ENCODE data around the gene KRT31. TPM values are rescaled to one million over a fixed set of nuclear protein-coding genes. Genes with fewer than 3 reads are reported as not detected.

The KRT31 gene
- total RNA-seq, 6 experiments from 2014 or later: 0.09 to 0.14 TPM; not detected in 4

DNA sequence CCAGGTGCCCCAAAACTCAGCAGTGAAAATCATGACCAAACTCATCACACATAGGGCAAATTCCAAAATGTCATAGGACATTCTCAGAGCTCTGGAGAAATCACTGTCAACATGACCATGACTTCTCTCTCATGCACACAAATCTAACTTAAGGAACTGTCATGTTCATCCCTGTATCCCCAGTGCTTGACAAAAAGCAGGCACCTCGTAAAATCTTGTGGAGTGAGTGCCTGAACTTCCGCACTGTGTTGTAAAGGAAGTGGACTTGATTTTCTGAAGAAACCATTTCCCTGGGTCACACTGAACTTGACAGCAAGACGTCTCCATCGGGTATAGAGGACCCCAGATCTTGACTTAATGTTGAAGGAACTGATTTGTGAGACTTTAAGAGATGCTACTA lies 24.2 kb upstream of the KRT31 start:
- TF ChIP-seq, protein P1, sequence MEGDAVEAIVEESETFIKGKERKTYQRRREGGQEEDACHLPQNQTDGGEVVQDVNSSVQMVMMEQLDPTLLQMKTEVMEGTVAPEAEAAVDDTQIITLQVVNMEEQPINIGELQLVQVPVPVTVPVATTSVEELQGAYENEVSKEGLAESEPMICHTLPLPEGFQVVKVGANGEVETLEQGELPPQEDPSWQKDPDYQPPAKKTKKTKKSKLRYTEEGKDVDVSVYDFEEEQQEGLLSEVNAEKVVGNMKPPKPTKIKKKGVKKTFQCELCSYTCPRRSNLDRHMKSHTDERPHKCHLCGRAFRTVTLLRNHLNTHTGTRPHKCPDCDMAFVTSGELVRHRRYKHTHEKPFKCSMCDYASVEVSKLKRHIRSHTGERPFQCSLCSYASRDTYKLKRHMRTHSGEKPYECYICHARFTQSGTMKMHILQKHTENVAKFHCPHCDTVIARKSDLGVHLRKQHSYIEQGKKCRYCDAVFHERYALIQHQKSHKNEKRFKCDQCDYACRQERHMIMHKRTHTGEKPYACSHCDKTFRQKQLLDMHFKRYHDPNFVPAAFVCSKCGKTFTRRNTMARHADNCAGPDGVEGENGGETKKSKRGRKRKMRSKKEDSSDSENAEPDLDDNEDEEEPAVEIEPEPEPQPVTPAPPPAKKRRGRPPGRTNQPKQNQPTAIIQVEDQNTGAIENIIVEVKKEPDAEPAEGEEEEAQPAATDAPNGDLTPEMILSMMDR (IDR thresholded peaks at IDR 0.05): no peak
- DNase-seq: no peak
- Mint-ChIP-seq H3K27me3 (ENCODE audit: insufficient read depth) (no peaks in the 10 kb centered on the region), H3K27ac (peak overlapping the region; percentile 60; the same call in 1 of the 2 replicates), H3K36me3 (ENCODE audit: low read depth) (no peaks in the 10 kb centered on the region), H3K9me3 (no peaks in the 10 kb centered on the region), H3K4me1 (ENCODE audit: low read depth) (peaks cover 52% of the 10 kb centered on the region), H3K4me3 (no peak overlapping the region)

DNA sequence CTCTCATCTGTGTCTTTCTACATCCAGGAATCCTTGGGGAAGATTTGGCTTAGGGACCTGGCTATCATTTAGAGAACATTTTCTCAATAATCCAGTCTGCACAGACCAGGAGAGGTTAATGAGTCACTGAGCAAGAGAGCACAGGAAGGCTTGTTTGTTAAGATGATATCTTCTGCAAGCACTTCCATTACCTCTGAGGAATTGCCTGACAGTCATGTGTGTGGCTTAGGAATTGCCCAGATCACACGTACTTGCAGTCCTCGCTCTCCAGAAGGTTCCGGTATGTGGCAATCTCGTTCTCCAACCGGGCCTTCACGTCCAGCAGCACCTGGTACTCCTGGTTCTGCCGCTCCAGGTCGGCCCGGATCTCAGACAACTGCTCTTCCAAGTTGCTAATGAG lies 23.7 kb upstream of the KRT31 start:
- peak; percentile 79 for DNase-seq
- Mint-ChIP-seq H3K4me1 (ENCODE audit: low read depth) (peaks cover 57% of the 10 kb centered on the region), H3K9me3 (no peaks in the 10 kb centered on the region), H3K4me3 (peak overlapping the region; percentile 1; the same call in 1 of the 2 replicates), H3K27ac (peak overlapping the region; percentile 67), H3K36me3 (ENCODE audit: low read depth) (no peaks in the 10 kb centered on the region), H3K27me3 (ENCODE audit: insufficient read depth) (no peaks in the 10 kb centered on the region)
- TF ChIP-seq, protein P1 (IDR thresholded peaks at IDR 0.05): no peak

DNA sequence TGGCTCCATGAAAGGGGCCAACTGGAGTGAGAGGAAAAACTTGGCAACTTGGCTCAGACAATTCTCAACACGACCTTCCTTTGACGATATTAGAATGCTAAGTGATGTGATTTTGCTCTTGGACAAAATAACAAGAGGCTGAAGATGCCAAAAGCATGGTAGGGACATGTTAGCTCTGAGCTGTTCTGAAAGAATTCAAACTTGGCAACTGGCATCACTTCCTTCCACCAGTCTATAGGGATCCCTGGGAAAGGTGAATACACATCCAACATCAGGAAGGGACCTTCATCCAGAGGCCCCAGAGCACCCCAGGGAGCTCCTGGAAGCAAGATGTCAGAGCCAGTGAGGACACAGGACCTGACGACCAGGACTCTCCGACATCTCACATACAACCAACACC lies 22.7 kb upstream of the KRT31 start:
- no peaks in the 10 kb centered on the region for H3K9me3 Mint-ChIP-seq
- TF ChIP-seq, protein P1 (IDR thresholded peaks at IDR 0.05): no peak
- peak overlapping the region; percentile 67; the same call in 1 of the 2 replicates for H3K27ac Mint-ChIP-seq
- H3K36me3 Mint-ChIP-seq (ENCODE audit: low read depth): no peaks in the 10 kb centered on the region
- DNase-seq: no peak
- H3K27me3 Mint-ChIP-seq (ENCODE audit: insufficient read depth): no peaks in the 10 kb centered on the region
- H3K4me3 Mint-ChIP-seq: no peak overlapping the region
- peaks cover 67% of the 10 kb centered on the region for H3K4me1 Mint-ChIP-seq (ENCODE audit: low read depth)

GRCh38 chr17:41419716-41420115 lies 22.3 kb upstream of the KRT31 start:
- no peak for DNase-seq
- Mint-ChIP-seq H3K4me3 (no peak overlapping the region; the same call in 1 of the 2 replicates), H3K27me3 (ENCODE audit: insufficient read depth) (no peaks in the 10 kb centered on the region), H3K4me1 (ENCODE audit: low read depth) (peaks cover 71% of the 10 kb centered on the region), H3K36me3 (ENCODE audit: low read depth) (no peaks in the 10 kb centered on the region), H3K9me3 (no peaks in the 10 kb centered on the region), H3K27ac (no peak overlapping the region)
- TF ChIP-seq, protein P1 (IDR thresholded peaks at IDR 0.05): no peak

GRCh38 chr17:41418116-41418860 lies 20.9 kb upstream of the KRT31 start:
- Mint-ChIP-seq H3K27ac (peak overlapping the region; percentile 88; the same call in 1 of the 2 replicates), H3K4me3 (peak overlapping the region; percentile 16; the same call in 1 of the 2 replicates), H3K36me3 (ENCODE audit: low read depth) (no peaks in the 10 kb centered on the region; the same call in 1 of the 2 replicates), H3K27me3 (ENCODE audit: insufficient read depth) (no peaks in the 10 kb centered on the region), H3K9me3 (no peaks in the 10 kb centered on the region), H3K4me1 (ENCODE audit: low read depth) (peaks cover 83% of the 10 kb centered on the region)
- TF ChIP-seq, protein P1 (IDR thresholded peaks at IDR 0.05): no peak
- no peak for DNase-seq

Data from HFFc6 (cell line).